GM12872 (cell line): ENCODE data around the gene FABP7.

Experiments
- TF ChIP-seq, protein P1 (sequence below): IDR thresholded peaks from 3 replicates; pipeline ENCODE4 v1.5.1; 2011; ENCODE audit warnings: low read depth, mild to moderate bottlenecking, low read length, moderate library complexity; ENCODE audit not compliant: insufficient read depth

The FABP7 gene

DNA sequence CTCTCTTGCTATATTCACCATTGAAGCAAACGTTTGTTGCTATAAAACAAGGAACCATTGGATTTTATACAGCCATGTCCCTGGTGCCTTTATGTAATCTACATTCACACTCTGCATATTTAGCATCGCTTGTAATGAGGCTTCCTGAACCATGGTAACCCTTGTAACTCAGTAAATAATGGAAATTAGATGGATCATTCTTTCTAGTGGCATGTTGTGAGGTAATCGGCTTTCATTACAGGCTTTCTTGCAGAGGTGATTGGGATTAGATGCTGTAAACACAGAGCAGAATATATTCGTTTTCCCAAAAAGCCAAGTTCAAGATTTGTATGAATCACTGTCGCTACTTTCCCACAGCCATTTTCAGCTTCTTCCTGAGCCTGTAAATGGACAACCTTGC is 45.6 kb downstream of the FABP7 start:
- TF ChIP-seq, protein P1, sequence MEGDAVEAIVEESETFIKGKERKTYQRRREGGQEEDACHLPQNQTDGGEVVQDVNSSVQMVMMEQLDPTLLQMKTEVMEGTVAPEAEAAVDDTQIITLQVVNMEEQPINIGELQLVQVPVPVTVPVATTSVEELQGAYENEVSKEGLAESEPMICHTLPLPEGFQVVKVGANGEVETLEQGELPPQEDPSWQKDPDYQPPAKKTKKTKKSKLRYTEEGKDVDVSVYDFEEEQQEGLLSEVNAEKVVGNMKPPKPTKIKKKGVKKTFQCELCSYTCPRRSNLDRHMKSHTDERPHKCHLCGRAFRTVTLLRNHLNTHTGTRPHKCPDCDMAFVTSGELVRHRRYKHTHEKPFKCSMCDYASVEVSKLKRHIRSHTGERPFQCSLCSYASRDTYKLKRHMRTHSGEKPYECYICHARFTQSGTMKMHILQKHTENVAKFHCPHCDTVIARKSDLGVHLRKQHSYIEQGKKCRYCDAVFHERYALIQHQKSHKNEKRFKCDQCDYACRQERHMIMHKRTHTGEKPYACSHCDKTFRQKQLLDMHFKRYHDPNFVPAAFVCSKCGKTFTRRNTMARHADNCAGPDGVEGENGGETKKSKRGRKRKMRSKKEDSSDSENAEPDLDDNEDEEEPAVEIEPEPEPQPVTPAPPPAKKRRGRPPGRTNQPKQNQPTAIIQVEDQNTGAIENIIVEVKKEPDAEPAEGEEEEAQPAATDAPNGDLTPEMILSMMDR, result no peak

DNA sequence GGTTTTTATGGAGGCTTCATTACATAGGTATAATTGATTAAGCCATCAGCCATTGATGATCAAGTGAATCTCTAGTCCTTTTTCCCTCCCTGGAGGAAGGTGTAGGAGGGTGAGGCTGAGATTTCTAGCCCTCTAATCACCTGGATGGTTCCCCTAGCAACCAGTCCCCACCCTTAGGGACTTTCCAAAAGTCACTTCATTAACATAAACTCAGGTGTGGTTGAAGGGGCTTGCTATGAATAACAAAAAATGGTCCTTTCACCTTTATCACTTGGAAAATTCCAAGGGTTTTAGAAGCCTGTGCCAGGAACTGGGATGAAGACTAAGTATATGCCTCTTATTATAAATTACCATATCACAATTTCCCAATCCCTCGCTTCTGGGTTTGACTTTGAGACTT is 49.9 kb downstream of the FABP7 start:
- TF ChIP-seq, protein P1, result no peak

DNA sequence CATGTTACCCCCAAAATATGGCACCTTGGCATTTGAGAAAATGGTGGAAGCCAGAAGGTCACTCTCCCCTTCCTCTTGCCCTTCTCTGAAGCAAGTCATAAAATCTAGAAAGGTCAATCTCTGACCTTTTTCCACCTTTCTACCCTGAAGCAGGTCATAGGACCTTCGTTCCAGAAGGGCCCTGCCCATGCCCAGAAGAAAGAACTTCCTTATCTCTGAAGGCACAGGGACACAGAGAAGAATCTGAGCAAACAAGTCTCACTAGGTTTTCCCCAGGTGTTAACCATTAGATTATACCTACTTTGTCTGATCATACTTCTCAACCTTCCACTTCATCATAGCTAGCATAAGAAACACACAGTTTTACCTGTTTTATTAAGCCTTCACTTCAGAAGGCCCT is 52.0 kb downstream of the FABP7 start:
- TF ChIP-seq, protein P1, result no peak

DNA sequence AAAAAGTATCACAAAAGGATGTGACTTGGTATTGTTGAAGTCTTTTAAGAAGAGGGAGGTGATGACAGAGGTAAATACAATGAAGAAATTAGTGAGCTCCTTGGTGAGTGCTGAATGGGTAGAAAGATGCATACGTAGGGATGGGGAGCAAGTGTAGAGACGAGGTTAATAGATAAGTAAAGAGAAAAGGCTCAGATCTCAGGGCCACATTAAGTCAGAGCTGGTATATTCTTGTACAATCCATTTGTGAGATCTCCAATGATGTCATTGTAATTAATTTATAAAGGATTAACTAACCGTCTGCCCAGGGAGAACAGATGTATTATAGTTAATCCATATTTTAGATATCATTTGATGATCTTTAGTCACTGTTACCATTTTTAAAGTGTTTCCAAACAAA is 52.9 kb downstream of the FABP7 start:
- TF ChIP-seq, protein P1, result no peak

DNA sequence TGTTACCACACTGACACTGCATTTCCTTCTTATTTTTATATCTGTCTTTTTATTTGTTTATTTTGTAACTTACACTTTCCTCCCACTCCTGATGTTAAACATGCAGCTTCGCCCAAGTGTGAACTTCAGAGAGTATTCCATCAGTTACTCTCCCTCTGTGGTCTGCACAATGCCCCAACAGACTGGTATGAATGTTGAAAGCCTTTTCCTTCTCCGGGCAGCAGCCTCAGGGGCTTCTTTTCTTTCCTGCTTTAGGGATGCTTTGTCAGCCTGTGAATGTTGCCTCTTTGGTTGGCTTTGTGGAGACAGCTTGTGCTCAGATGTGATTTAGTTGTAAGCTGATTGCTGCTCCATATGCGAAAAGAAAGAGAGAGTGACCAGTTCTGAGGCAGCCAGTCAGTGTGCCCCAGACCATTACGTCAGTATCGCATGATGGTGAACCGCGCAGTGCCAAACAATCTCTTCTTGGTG is 53.5 kb downstream of the FABP7 start:
- TF ChIP-seq, protein P1, result no peak
